AG09319 (cell line): ENCODE results near the gene CTSF.
"Not testable (repeated sequence)": the region's sequence is repeated elsewhere in the genome, so short reads cannot be mapped to it uniquely, and the experiment has no call there.

Experiments
- DNase-seq: peaks from one replicate; pipeline ENCODE4 v3.0.0-alpha.2; 2010; ENCODE audit warnings: low read depth; ENCODE audit errors: extremely low read depth
- CTCF ChIP-seq: IDR thresholded peaks from 2 replicates; pipeline ENCODE4 v1.5.1; 2011; ENCODE audit warnings: low read depth, mild to moderate bottlenecking, inconsistent platforms, low read length, moderate library complexity

Gene CTSF

GRCh38 chr11:66595245-66595904 is 27.0 kb upstream of the CTSF start:
- no peak for DNase-seq
- no peak for TF ChIP-seq CTCF

DNA sequence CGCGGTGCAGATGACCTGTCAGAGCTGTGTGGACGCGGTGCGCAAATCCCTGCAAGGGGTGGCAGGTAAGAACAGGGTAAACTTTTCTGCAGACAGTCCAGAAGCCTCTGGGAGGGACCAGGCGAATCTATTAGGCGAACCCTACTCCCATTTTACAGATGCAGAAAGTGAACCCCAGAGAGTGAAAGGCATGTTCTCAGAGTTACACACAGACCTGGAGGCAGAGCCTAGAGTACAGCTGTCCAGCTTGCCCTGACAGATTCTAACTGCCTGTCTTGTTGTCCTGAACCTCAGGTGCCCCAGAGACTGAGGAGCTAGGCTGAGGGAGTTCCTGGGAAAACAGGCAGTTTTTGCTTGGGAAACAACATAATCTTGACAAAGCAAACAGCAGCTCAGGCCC is 25.2 kb upstream of the CTSF start:
- no peak for DNase-seq
- no peak for TF ChIP-seq CTCF

- DNase-seq: no peak
- TF ChIP-seq CTCF: no peak
These were observed 24.9 kb upstream of the CTSF start for GRCh38 chr11:66593303-66593635.

DNA sequence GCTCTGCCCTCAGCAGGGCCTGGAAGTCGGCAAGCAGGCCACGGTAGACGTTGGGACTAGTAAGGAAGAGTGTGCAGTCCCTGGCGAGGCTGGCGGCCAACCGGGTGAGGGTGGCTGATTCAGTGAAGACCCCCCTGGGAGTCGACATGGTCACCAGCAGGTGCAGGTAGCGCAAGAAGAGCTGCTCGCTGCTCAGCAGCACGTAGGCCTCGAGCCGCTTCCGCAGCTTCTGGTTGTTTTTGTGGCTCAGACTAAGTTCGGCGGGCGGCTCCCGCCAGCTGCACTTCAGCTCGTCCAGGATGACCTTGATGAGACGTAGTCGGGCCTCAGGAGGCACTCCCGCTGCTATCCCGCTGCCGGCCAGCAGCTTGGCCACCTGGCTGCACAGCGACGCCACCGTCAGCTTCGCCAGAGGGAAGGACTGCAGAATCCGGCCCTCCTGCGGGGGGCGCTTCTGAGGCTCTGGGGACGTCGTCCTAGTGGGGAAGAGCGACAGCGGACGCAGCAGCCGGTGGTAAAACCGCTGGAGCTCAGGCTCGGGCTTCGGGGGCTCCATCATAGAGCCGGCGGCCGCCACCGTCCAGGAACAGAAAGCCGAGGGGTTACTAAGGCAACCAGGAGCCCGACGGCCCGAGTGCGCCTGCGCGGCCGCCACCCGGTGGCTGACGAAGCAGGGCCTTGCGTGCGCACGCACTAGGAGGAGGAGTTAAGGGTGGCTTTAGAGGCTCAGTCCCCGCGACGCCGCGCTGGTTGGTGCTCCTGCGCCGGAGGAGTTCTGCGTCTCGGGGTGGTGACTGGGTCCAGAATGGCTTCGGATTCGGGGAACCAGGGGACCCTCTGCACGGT is 24.3 kb upstream of the CTSF start, which contains the start of the genes CCDC87 and CCS:
CCDC87 (minus strand) TSS at position 607 of the 846 bp plus-strand sequence; CDS start at position 559, 48 bp downstream.
CCS (plus strand) TSS at position 729 of the 846 bp plus-strand sequence; CDS start at position 806, 77 bp downstream.
- peak; percentile 87 for DNase-seq

DNA sequence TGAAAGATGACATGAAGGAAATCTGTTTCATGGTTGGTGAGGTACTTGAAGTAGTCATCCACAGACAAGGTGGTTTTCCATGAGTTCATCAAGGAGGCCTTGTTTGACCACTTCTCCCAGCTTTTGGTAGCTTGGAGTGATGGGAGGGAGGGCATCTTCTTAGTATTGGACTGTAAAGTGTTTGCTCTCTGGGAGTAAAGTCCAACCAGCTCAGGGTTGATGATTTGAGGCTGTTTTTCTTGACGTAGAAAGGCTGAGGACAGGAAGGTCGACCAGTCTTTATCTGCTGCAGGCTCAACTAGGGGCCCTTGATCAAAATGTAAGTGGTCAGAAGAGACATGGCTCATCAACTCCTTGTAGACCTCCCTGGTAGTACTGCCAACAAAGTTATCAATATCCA is 22.8 kb upstream of the CTSF start:
- no peak for TF ChIP-seq CTCF
- no peak for DNase-seq

More for the DNA sequence above, 24.3 kb upstream of the CTSF start, which contains the start of the genes CCDC87 and CCS:
- peak; percentile 67 for TF ChIP-seq CTCF

- DNase-seq: no peak
- no peak for TF ChIP-seq CTCF
These were observed 21.7 kb upstream of the CTSF start for GRCh38 chr11:66589996-66590675.

DNA sequence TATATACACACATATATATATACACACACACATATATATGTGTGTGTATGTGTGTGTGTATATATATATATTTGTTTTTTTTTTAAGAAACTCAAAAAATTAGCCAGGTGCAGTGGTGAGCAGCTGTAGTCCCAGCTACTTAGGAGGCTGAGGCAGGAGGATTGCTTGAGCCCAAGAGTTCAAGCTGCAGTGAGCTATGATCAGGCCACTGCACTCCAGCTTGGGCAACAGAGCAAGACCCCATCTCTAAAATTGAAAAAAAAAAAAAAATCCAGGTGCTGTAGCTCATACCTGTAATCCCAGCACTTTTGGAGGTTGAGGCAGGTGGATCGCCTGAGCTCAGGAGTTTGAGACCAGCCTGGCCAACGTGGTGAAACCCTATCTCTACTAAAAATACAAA is 20.9 kb upstream of the CTSF start:
- not testable (repeated sequence) for DNase-seq
